Measurements from ENCODE around the gene SUPT4H1.
"Not testable (repeated sequence)": the region's sequence is repeated elsewhere in the genome, so short reads cannot be mapped to it uniquely, and the experiment has no call there.

Gene SUPT4H1

DNA sequence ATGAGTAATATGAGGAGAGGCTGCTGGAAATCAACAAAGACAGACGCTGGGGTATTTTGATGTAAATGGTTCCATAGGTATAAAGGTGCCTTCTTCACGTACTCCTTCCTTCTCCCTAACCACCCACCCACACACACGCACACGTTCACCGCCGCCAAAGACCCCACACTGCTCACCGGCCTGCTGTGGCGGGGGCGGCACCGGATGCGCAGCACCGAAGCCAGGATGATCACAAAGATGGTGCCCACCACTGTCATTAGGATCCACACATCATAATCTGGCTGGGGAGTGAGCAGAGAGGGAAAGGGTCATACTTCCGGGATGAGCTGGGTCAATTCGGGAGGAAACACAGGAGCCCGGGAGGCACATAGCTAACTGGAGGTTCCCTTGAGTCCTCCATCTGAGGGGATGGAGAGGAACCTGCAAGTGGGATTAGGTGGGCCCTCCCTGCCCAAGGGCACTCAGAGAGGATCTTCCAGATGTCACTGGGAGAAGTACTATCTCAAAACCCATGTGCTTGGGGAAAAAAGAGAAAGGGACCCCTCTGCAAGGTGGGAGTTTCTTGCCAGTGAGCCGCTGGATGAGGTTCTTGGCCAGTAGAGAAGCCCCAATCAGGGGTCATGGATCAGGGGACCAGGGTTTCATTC, 10.5 kb upstream of the SUPT4H1 start:
- FAIRE-seq = no peak

DNA sequence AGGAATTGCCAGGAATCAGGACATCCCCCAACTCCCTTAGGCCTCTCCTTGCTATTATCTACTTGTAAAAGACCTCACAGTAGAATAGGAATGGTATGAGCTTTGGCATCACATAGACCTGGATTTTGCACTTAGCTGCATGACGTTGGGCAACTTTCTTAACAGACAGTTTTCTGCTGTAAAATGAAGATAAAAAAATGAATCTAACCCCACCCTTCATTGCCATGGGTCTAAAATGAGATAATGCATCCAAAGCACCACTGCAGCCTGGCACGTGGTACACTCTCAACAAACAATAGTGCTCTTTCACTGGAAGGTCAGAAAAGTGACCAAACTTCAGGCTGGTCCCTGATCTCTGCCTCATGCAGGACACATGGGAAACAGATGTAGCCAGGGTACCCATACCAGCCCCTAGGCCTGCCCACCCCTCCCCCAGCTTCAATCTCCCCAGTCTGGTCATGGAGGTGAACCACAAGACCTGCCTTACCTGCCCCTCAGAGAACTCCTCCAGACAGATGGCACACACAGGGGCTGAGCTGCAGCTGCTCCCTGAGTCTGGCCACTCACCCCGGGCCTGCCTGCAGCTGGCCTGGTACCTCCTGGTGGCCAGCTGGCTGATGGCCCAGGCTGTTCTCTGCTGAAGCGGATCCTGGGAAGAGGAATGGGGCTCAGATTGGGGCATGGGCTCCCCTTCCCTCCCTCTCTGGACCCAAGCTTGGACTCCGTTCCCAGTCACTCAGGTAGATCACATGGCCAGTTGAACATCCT, 8.5 kb upstream of the SUPT4H1 start:
- FAIRE-seq = no peak

DNA sequence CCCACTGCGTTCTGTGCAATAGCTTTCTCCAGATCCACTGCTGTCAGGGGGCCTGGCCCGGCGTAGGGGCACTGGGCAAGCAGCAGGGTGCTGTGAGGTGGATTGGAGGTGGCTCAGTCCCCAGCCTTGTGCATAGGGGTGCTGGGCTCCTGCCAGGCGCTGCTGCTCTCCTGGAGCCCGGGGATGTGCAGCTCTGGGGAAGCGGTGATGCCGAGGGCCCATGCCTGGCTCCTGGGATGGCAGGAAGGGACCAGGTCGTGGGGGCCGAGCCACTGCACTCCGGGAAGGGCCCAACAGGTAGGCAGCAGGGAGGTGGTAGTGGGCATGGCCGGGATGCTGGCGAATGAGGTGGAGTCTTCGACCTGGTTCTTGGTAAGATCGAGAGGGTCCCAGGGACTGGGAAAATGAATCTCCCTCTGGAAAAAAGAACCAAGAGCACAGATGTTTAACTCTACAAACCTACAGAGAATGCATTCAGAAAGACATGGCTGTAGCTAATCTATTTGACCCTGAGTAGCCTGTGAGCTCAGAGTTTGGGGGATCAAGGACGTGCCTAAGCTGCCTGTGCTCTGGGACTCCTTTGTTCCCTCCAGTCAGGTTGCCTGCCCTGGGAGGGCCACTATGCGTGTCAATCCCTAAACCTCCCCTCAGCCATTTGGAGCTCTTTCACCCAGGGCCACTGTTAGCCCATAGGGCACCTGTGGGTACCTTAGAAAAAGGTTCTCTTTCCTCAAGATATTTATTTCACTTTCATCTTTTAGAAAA, 6.6 kb upstream of the SUPT4H1 start:
- FAIRE-seq = no peak

DNA sequence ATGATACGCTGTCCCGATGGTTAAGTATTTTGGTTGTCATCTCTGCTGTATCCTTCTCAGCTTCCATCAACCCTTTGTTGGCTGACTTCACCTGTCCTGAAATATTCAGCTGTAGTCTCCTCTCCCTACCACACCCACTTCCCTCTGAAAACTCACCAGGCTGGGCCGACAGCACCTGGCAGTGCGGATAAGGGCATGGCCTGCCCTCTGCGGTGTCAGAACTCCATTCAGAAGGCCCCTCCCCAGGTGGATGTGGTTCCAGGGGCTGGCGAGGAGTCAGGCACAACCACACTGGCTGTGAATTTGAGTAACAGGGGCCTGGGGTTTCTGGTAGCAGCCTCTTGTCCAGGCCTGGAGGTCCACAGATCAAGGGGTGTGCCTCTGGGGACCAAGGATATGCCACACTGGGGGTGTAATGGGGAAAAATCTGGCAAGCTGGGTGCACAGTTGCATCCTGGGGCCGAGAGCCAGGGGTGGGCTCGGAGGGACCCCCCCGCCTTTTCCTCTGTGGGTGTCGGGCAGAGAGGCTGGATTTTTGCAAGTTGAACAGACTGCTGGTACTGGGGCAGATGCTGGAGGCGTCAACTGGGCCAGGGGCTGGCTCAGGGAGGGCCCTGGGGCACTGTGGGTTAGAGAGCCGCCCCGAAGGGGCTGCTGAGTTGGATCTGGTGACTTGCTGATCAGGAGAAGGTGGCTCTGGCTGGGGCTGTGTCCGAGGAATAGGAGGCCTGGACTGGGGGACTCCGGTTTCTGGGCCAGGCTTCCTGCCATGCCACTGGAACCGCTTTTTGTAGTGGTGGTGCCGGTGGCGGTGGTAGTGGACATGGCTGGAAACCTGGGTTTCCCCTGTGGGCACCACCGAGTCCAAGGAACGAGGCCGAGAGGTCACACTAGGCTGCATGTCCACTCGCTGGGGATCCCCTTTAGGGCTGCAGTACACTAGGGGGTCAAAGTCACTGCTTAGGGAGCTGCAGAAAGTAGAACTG, 5.6 kb upstream of the SUPT4H1 start:
- FAIRE-seq = no peak

DNA sequence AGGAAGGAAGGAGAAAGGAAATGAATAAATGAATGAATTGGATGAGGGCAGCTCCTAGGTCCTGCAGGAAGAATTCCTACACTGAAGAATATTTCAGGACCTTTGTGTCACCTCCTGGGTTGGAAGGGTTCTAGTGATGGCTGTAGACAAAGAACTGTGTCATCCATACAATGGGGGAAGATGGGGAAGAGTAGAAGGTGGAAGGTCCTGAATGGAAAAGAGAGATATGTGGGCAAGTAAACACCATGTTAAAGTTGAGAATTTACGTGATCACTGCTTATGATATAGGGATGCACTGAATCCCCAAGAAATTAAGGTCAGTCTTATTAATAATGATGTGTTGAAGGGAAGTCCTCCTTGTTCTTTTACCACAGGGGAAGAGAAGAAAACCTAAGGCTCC, 4.2 kb upstream of the SUPT4H1 start:
- FAIRE-seq = no peak

DNA sequence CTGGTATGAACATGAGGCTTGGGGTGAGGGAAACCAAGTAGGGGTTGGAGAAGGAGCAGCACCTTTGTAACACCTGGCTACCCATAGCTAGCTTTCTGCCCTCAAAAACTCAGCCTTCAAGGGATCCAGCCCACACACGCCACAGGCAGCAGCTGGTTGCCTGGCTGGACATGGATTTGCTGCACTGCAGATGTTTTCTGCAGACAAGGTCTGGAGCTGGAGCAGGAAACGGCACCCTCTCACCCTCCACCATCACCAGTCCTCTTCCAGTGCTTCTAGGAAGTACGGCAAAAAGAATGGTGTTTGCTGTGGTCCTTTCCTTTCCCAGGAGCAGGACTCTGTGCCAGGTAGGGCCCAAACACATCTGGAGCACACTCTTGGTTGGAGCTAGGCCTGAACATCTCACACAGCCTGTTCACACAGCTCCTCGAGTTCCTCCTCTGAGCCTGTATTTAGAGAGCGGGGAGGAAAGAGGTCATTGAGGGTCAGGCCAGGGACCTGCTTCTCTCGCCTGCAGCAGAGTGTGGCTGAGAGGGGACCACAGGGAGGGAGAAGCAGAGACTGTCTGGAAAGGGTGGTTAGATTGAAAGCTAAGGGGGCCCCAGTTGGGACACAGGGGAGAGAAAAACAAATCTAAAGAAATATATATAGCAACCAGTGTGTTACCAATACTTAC, 2.7 kb upstream of the SUPT4H1 start:
- no peak for FAIRE-seq

DNA sequence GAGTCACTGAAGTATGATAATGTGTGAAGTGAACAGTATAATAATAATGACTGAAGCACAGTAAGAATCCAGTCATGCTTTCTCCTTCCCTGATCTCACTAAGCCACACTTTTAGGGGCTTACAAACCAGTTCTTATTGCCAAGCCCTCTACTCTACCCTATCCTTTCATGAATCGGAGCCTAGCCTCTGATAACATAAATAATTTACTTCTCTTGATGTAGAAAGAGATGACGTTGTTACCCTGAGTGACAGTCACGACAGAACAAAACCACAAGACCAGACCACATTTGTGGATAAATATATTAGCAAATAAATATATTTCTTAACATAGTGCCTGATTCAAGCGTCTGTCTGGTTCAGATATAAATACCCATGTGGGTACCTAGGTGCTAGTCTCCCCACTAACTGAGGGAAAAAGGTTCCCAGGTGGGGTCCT, 1.4 kb upstream of the SUPT4H1 start:
- no peak for FAIRE-seq

DNA sequence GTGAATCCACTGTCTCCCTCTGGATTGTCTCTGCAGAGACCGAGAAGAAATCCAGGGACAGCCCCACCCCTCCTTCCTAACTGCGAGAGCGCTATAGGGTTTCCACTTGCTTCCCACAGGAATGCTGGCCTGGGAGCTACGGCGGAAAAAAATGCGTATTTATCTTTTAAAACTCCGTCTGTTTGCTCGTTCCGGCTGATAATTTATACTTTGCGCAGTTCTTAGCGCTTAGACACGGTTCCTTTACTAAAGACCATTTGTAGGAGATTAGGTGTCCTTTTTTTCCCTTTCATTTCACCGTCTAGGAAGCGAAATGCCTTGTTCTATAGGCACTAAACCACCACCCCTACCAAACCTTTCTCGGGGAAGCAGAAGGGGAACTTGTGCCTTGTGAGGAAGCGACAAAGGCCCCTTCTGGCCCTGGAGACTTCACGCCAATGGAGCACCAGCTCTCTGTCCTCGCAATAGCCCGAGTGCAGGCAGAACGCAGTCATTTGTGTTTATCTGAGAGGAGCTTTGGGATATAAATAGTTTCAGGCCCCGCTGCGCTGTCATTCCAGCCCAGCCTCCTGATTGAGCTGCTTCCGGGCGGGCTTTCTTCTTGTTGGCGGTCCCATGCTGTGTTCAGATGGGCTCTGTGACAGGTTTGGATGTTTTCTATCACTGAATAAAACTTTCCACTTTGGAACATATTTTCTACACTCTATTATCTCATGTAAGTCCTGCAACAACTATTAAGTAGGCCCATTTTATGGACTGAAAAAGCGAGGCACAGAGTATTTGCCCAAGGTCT, 791 bp upstream of the SUPT4H1 start:
- FAIRE-seq = no peak

DNA sequence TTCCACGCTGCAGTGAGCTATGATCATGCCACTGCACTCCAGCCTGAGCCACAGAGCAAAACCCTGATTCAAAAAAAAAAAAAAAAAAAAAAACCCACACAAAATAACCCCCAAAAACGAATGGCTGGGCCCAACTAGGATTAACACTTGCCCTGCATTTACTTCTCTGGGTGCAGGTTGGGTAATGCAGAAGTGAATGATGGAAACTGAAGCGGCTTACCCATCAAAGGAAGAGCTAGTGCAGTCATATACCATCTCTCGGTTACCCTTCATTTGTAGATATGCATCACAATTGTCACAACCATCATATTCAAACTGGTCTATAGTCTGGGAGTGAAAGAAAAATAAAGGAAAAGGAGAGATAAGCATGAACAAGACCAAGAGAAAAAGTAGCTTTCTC, 819 bp downstream of the SUPT4H1 start:
- no peak for FAIRE-seq

DNA sequence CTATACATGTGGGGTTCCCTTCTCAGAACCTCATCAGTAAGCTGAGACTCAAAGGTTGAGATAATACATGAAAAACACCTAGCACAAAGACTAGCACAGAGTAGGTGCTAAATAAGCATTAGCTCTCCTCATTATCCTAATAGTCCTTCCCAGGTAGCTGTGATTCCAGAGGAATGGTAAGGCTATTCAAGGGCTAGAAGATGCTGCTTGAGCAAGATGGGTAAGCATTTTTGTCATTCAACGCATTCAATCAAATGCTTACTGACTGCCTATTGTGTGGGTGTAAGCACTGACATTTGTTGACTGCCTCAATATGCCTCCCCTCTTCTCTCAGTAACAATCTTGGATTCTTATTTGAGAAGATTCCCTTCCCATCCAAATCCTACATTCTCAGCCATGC, 4.0 kb downstream of the SUPT4H1 start:
- no peak for FAIRE-seq

DNA sequence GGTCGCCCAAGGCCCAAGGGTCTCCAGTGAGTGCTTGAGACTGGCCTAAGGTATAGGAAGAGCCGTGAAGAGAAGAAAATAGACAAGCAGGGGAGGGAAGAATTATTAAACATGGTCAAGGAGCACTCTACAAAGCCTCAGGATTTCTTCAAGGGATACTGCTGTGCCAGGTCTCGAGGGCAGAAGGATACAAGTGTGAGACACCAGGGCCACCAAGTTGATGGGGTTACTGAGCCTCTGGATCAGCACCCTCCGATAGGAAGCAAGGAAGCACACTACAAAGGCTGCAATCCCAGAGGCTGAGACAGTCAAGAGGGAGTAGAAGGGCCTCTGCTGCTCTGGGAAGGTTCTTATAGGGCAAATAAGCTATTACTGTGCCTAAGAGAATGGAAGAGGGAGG, 6.5 kb downstream of the SUPT4H1 start:
- no peak for FAIRE-seq

DNA sequence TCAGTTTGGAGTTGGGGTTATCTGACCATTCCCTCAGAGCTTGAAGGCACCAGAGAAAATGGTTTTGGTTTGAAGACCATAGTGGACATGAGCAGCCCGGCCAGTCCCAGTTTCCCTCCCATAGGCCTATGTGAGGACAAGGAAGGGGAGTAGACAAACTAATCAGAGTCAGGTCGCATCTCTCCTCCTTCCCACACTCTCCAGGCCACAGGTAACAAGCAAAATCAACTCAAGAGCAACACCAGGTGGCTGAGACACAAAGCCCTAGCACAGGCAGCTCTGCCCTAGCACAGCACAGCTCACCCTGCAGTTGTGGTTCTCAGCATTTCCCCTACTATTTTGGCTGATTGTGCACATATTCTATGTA, 7.2 kb downstream of the SUPT4H1 start:
- no peak for FAIRE-seq

DNA sequence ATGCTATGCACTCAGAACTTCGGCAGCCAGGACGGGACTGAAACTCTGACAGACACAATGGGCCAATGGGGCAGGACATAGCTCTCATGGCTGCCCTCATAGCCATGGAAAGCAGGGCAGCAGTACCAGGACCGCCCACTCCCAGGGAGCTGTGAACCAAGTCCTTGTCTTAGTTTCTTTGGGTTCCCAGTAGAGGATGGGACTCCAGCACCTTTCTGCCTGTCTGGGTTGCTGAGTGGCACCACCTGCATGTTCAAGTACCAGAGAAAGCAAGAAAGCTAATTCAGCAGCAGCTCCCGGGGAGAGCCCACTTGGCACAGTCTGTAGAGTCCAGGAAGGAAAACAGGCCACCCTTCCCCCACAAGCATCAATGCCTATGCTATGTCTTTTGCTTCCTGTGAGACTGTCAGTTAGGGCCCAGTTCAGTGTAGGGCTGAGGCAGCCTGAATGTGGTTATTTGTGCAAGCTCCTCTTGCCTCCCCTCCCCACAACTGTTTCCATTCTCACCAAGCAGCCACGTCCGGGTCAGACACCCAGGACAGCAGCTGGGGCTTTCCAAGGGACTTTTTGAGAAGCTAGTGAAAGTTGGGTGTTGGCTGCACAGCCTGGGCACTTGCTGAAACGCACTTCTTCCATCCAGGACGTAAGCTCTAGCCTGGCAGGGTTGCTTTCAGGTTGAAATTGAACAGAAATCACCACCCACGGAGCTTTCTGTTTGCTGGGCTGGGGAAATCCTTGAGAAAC, 7.8 kb downstream of the SUPT4H1 start:
- FAIRE-seq = no peak

DNA sequence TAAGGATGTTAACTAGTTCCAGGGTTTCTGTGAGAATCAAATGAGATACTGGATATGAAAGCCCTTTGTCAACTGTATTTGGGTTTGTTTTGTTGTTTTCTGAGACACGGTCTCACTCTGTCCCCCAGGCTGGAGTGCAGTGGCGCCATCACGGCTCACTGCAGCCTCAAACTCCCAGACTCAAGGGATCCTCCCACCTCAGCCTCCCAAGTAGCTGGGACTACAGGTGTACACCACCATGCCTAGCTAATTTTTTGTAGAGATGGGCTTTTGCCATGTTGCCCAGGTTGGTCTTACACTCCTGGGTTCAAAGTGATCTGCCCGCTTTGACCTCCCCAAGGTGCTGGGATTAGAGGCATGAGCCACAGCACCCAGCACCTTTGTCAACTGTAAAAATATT, 8.9 kb downstream of the SUPT4H1 start:
- no peak for FAIRE-seq

DNA sequence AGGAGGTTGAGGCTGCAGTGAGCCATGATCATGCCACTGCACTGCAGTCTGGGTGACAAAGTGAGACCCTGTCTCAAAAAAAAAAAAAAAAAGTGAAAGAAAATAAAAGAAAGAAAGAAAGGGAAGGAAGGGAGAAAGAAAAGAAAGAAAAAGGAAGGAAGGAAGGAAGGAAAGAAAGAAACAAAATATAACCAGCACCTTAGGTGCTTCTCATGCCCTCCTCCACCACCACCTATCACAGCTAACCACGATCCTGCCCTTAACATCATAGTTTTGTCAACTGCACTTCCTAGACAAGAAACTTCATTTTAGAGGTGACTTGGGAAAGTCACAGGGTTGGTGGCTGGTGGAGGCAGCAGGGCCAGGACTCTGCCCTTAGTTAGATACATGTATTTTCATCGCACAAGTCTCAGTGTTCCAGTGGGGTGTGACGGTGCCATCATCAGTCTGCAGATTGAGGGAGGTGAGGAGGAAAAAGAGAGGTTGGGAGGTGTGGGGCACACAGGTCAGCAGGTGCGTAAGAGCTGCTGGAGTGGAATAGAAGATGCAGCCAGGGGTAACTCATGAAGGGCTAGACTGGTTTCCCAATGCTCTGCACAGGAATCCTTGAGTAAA, 10.0 kb downstream of the SUPT4H1 start:
- no peak for FAIRE-seq

DNA sequence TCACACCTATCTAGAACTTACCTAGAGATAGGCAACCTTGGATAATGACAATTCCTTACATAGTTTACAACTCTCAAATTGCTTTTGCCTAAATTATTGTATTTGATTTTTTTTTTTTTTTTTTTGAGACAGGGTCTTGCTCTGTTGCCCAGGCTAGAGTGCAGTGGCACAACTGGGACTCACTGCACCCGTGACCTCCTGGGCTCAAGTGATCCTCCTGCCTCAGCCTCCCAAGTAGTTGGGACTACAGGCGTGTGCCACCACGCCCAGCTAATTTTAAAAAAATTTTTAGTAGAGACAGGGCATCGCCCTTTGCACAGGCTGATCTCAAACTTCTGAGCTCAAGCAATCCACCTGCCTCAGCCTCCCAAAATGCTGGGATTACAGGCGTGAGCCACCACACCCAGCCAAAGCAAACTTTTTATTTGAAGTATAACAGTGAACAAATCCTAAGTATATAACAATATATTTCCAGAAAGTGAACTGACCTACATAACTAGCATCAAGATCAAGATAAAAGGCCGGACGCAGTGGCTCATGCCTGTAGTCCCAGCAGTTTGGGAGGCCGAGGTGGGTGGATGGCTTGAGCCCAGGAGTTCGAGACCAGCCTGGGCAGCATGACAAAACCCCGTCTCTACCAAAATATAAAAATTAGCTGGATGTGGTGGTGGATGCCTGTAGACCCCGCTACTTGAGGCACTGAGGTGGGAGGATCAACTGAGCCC, 10.7 kb downstream of the SUPT4H1 start:
- not testable (repeated sequence) for FAIRE-seq

DNA sequence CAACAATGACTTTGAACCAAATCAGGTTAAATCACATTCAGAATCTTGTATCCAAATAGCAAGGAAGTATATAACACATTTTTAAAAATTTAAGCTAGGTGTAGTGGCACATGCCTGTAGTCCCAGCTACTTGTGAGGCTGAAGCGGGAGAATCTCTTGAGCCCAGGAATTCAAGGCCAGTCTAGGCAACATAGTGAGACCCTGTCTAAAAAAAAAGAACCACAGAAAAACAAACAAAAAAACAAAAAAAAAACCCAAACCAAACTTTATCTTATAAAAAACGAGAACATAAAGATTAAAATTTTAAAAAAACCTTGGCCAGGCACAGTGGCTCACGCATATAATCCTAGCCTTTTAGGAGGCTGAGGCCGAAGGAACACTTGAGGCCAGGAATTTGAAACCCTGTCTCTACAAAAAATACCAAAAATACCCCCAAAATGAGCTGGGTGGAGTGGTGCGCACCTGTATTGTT, 11.6 kb downstream of the SUPT4H1 start:
- FAIRE-seq = no peak

DNA sequence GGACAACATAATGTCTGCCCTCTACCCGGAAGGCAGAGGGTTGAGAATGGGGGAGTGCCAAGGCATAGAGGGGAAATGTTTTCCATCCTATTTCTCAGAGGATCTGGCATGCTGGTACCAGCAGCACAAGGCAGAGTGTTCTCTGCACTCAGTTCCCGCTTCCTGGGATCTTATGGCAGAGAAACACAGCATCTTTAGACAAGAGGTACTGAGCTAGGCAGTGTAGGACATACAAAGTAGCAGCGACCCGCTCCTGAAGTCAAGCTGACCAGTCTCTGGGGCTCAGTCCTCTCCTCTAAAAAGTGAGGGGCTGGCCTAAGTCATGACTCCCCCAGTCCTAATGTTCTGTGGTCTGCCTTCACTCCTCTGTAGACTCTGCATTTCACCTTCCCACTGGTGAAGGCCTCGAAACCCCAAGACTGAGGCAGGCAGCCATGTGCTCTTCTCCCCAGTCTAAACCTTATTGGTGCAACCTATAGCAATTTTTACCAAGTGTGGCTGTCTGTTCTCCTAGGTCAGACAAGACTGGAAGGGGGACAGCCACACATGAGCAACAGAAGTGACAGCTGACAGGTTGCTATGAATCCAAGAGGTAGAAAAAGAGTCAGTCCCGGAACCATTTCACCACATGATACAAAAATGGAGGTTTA, 12.1 kb downstream of the SUPT4H1 start:
- FAIRE-seq = no peak

All from G401.6 (cell line).